HL-60 (cell line): Measurements from ENCODE around the gene NEGR1.

ENCODE experiments used
- DNase-seq, 2 experiments: peaks; one replicate each; pipeline ENCODE4 v3.0.0-alpha.2; 2010 to 2020; ENCODE audit warnings: low read depth in 1 of 2, low spot score in 1 of 2
- H3K27ac ChIP-seq: fragments of 250-450 bp; sonication (Bioruptor Pico); replicated peaks from 2 replicates; pipeline ENCODE4 v1.5.1; 2020; ENCODE audit warnings: mild to moderate bottlenecking, moderate library complexity
- H3K27me3 ChIP-seq: fragments of 250-450 bp; sonication (Bioruptor Pico); 2 replicates; pipeline ENCODE4 v1.5.1; 2021; ENCODE audit warnings: mild to moderate bottlenecking, moderate library complexity; ENCODE audit not compliant: insufficient read depth, poor library complexity, severe bottlenecking
- H3K4me3 ChIP-seq: replicated peaks from 2 replicates; pipeline ENCODE4 v1.5.1; 2011; ENCODE audit warnings: mild to moderate bottlenecking, control low read depth, low read length; ENCODE audit not compliant: insufficient read depth
- GABPA ChIP-seq: IDR thresholded peaks from 2 replicates; pipeline ENCODE4 v1.6.1; 2012; ENCODE audit warnings: low read depth
- POLR2AphosphoS5 ChIP-seq: IDR thresholded peaks from 2 replicates; pipeline ENCODE4 v1.6.1; 2012; ENCODE audit warnings: low read depth
- SPI1 ChIP-seq: IDR thresholded peaks from 2 replicates; pipeline ENCODE4 v1.6.1; 2012; ENCODE audit warnings: low read depth, mild to moderate bottlenecking, borderline replicate concordance
- TF ChIP-seq, protein P1 (sequence below): IDR thresholded peaks from 2 replicates; pipeline ENCODE4 v1.6.1; 2012; ENCODE audit warnings: low read depth; ENCODE audit not compliant: insufficient replicate concordance
- TF ChIP-seq, protein P2 (sequence below): IDR thresholded peaks from one replicate; pipeline ENCODE4 v1.5.1; 2011; ENCODE audit warnings: low read length, control low read depth, inconsistent platforms; ENCODE audit not compliant: insufficient read depth

Gene NEGR1

DNA sequence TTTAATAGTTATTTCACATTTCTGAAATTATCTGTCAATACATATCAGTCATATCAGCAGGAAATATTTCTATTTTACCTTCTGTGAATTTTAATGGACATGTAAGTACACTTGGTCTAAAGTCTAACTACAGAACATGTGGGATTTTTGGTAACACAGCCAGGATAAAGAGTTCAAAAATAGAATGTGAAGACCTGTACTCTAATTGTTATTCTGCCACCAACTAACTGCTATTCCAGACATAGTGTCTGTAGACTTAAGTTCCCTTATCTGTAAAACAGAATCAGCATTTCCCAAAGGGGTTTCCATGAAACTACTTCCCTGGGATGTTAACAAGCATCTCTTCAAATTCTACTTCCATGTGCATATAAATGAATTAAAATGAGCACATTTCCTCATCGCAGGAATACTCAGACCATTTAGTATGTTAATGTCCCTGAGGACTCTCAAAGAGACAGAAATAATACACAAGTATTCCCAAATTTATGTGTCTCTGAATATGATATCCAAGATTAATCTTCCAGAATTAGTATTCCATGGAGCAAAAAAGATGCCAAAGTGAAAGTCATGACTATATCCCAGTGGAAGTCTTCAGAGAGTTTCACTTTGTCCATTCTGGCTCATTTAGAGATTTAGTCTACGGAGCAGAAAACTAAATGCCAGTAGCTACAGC is 325.6 kb downstream of the NEGR1 start:
- H3K27ac ChIP-seq: no peak overlapping the region
- no peak overlapping the region for H3K4me3 ChIP-seq
- no peaks in the 10 kb centered on the region for H3K27me3 ChIP-seq
- TF ChIP-seq POLR2AphosphoS5 (no peak), GABPA (no peak), SPI1 (no peak)
- TF ChIP-seq, protein P1, sequence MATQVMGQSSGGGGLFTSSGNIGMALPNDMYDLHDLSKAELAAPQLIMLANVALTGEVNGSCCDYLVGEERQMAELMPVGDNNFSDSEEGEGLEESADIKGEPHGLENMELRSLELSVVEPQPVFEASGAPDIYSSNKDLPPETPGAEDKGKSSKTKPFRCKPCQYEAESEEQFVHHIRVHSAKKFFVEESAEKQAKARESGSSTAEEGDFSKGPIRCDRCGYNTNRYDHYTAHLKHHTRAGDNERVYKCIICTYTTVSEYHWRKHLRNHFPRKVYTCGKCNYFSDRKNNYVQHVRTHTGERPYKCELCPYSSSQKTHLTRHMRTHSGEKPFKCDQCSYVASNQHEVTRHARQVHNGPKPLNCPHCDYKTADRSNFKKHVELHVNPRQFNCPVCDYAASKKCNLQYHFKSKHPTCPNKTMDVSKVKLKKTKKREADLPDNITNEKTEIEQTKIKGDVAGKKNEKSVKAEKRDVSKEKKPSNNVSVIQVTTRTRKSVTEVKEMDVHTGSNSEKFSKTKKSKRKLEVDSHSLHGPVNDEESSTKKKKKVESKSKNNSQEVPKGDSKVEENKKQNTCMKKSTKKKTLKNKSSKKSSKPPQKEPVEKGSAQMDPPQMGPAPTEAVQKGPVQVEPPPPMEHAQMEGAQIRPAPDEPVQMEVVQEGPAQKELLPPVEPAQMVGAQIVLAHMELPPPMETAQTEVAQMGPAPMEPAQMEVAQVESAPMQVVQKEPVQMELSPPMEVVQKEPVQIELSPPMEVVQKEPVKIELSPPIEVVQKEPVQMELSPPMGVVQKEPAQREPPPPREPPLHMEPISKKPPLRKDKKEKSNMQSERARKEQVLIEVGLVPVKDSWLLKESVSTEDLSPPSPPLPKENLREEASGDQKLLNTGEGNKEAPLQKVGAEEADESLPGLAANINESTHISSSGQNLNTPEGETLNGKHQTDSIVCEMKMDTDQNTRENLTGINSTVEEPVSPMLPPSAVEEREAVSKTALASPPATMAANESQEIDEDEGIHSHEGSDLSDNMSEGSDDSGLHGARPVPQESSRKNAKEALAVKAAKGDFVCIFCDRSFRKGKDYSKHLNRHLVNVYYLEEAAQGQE: no peak
- TF ChIP-seq, protein P2, sequence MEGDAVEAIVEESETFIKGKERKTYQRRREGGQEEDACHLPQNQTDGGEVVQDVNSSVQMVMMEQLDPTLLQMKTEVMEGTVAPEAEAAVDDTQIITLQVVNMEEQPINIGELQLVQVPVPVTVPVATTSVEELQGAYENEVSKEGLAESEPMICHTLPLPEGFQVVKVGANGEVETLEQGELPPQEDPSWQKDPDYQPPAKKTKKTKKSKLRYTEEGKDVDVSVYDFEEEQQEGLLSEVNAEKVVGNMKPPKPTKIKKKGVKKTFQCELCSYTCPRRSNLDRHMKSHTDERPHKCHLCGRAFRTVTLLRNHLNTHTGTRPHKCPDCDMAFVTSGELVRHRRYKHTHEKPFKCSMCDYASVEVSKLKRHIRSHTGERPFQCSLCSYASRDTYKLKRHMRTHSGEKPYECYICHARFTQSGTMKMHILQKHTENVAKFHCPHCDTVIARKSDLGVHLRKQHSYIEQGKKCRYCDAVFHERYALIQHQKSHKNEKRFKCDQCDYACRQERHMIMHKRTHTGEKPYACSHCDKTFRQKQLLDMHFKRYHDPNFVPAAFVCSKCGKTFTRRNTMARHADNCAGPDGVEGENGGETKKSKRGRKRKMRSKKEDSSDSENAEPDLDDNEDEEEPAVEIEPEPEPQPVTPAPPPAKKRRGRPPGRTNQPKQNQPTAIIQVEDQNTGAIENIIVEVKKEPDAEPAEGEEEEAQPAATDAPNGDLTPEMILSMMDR: no peak
- no peak for DNase-seq

DNA sequence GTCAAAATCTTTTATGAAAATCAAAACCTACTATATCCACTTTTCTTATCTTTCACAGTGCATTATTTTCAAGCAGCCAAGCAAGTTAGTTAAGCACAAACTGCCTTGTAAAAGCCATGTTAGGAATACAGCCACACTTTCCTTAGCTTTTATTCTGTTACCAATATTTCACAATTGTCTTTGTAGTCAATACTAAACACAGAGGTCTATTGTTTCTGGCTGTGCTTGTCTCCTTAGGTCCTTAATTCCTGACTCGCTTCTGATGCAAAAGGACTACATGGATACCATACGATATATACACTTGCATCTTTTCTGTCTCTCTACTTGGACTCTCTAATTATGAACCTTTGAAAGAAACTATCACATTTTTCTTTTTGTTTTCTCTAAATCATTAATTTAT is 331.8 kb downstream of the NEGR1 start:
- TF ChIP-seq, protein P1: no peak
- TF ChIP-seq GABPA (no peak), SPI1 (no peak), POLR2AphosphoS5 (no peak)
- TF ChIP-seq, protein P2: no peak
- no peak for DNase-seq
- Histone ChIP-seq H3K4me3 (no peak overlapping the region), H3K27ac (no peak overlapping the region), H3K27me3 (no peaks in the 10 kb centered on the region)

DNA sequence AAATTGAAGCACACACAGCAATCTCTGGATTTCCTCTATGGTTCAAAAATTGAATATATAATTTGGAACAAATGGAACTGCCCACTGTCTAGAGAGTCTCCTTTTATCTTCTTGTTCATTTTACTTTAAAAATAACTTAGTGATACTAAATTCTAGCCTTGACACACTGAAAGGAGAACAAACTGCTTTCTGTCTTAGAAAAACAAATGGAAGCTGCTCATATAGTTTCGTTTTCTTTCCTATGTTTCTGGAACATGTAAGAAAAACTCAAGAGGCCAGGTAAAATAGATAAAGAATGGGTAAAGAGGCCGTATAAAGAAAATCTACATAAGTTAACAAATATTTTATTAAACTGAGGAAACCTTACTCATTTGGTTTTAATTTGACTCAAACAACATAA is 332.7 kb downstream of the NEGR1 start:
- no peak overlapping the region for H3K4me3 ChIP-seq
- no peak overlapping the region for H3K27ac ChIP-seq
- H3K27me3 ChIP-seq: no peaks in the 10 kb centered on the region
- DNase-seq: no peak
- no peak for TF ChIP-seq GABPA
- TF ChIP-seq POLR2AphosphoS5: no peak
- TF ChIP-seq, protein P2: no peak
- TF ChIP-seq, protein P1: no peak
- TF ChIP-seq SPI1: no peak
